GM12891 (cell line): ENCODE data around the gene EFNA3.

ENCODE experiments used
- POLR2A ChIP-seq: IDR thresholded peaks from 2 replicates; pipeline ENCODE4 v1.6.1; 2011; ENCODE audit warnings: low read depth, low read length, control low read depth
- TAF1 ChIP-seq: IDR thresholded peaks from 2 replicates; pipeline ENCODE4 v1.6.1; 2011; ENCODE audit warnings: low read depth, low read length, control low read depth

- TF ChIP-seq TAF1 = no peak
- no peak for TF ChIP-seq POLR2A
Observed at GRCh38 chr1:155037043-155037442, 41.6 kb upstream of the EFNA3 start.
